Neural crest cell (in vitro differentiated cells): Measurements from ENCODE around the gene MLLT6. TPM values are rescaled to one million over a fixed set of nuclear protein-coding genes. Genes with fewer than 3 reads are reported as not detected.

Experiments used
- DNase-seq: peaks from one replicate; pipeline ENCODE4 v3.0.0; 2021; ENCODE audit warnings: low read depth, mixed read lengths, low spot score
- H3K27ac Mint-ChIP-seq: one replicate; pipeline ENCODE4 v1.8.0; 2021; ENCODE audit warnings: mild to moderate bottlenecking, mixed read lengths; ENCODE audit not compliant: unreplicated experiment
- H3K27me3 Mint-ChIP-seq: 2 replicates; pipeline ENCODE4 v1.8.0; 2021; ENCODE audit warnings: low read depth, mild to moderate bottlenecking, mixed read lengths
- H3K36me3 Mint-ChIP-seq: 2 replicates; pipeline ENCODE4 v1.8.0; 2021; ENCODE audit warnings: low read depth, mild to moderate bottlenecking, mixed read lengths
- H3K4me1 Mint-ChIP-seq: 2 replicates; pipeline ENCODE4 v1.8.0; 2021; ENCODE audit warnings: mixed read lengths
- H3K4me3 Mint-ChIP-seq: one replicate; pipeline ENCODE4 v1.8.0; 2021; ENCODE audit warnings: mild to moderate bottlenecking, mixed read lengths
- H3K9me3 Mint-ChIP-seq: 2 replicates; pipeline ENCODE4 v1.8.0; 2021; ENCODE audit warnings: mixed read lengths
- CTCF ChIP-seq: fragments of 200-600 bp; sonication (generic); conservative IDR thresholded peaks from 2 replicates; pipeline ENCODE4 v1.5.0; 2021; ENCODE audit warnings: antibody characterized with exemption, mild to moderate bottlenecking
- total RNA-seq: library from RNA; stranded (reverse); gene quantifications from 2 replicates; pipeline ENCODE4 v1.2.1, GENCODE V29; 2021

MLLT6 gene
- total RNA-seq, 1 donor from 2014 or later = 79.6 TPM

- no peak for TF ChIP-seq CTCF
- no peak for DNase-seq
- peaks cover 9% of the 10 kb centered on the region for H3K36me3 Mint-ChIP-seq
- no peak overlapping the region for H3K4me3 Mint-ChIP-seq
- H3K4me1 Mint-ChIP-seq = peaks cover 28% of the 10 kb centered on the region
- H3K27me3 Mint-ChIP-seq = peaks cover 11% of the 10 kb centered on the region
- peak overlapping the region; percentile 94 for H3K27ac Mint-ChIP-seq
- H3K9me3 Mint-ChIP-seq = no peaks in the 10 kb centered on the region
These were observed 4.2 kb downstream of the MLLT6 start for GRCh38 chr17:38709104-38709820.

GRCh38 chr17:38709864-38710603 is 5.0 kb downstream of the MLLT6 start:
- no peak for TF ChIP-seq CTCF
- no peak for DNase-seq
- Mint-ChIP-seq H3K9me3 (no peaks in the 10 kb centered on the region), H3K4me1 (peaks cover 25% of the 10 kb centered on the region), H3K36me3 (peaks cover 9% of the 10 kb centered on the region), H3K27ac (no peak overlapping the region), H3K4me3 (peak overlapping the region; percentile 16), H3K27me3 (peaks cover 4% of the 10 kb centered on the region)

GRCh38 chr17:38710604-38710962 is 5.5 kb downstream of the MLLT6 start:
- H3K9me3 Mint-ChIP-seq = no peaks in the 10 kb centered on the region
- H3K4me3 Mint-ChIP-seq = peak overlapping the region; percentile 16
- peaks cover 9% of the 10 kb centered on the region for H3K36me3 Mint-ChIP-seq
- TF ChIP-seq CTCF = no peak
- peak overlapping the region; percentile 45 for H3K27ac Mint-ChIP-seq
- no peak for DNase-seq
- peaks cover 4% of the 10 kb centered on the region for H3K27me3 Mint-ChIP-seq
- H3K4me1 Mint-ChIP-seq = peaks cover 25% of the 10 kb centered on the region

- no peak for TF ChIP-seq CTCF
- H3K4me1 Mint-ChIP-seq = peaks cover 22% of the 10 kb centered on the region
- no peaks in the 10 kb centered on the region for H3K9me3 Mint-ChIP-seq
- H3K4me3 Mint-ChIP-seq = peak overlapping the region; percentile 23
- peaks cover 4% of the 10 kb centered on the region for H3K27me3 Mint-ChIP-seq
- H3K27ac Mint-ChIP-seq = no peak overlapping the region
- no peak for DNase-seq
- H3K36me3 Mint-ChIP-seq = peaks cover 11% of the 10 kb centered on the region
These were observed 5.9 kb downstream of the MLLT6 start for GRCh38 chr17:38710985-38711384.

GRCh38 chr17:38711792-38712571 is 6.9 kb downstream of the MLLT6 start:
- no peak for TF ChIP-seq CTCF
- Mint-ChIP-seq H3K27ac (no peak overlapping the region), H3K9me3 (no peaks in the 10 kb centered on the region), H3K4me3 (peak overlapping the region; percentile 12), H3K27me3 (no peaks in the 10 kb centered on the region), H3K4me1 (peaks cover 12% of the 10 kb centered on the region), H3K36me3 (peaks cover 15% of the 10 kb centered on the region)
- DNase-seq = no peak
